ENCODE measurements around the gene C1QTNF6. TPM values are rescaled to one million over a fixed set of nuclear protein-coding genes. Genes with fewer than 3 reads are reported as not detected.
A peak's percentile ranks its signal among the peaks of the same experiment; 100 is the strongest.

C1QTNF6 gene
- total and polyA plus RNA-seq, 10 of the 15 experiments (the other 5 are each of a cell fraction or from before 2014, with no cell fraction given), result 0.16 to 4.1 (median 1.3) TPM

- TF ChIP-seq ZBTB4 (CRISPR knock-in tag; IDR thresholded peaks at IDR 0.05), result no peak
- no peak for TF ChIP-seq USF2 (IDR thresholded peaks at IDR 0.05; ENCODE audit: borderline replicate concordance, low read depth, low read length)
- TF ChIP-seq IKZF2 (IDR thresholded peaks at IDR 0.05), result peak; percentile 94
- no peak for TF ChIP-seq RELA (IDR thresholded peaks at IDR 0.05; ENCODE audit: borderline replicate concordance, partially characterized antibody)
- no peak for TF ChIP-seq SUPT20H (IDR thresholded peaks at IDR 0.05; ENCODE audit: borderline replicate concordance, control insufficient read depth, low read depth, low read length)
- peak; percentile 3 for TF ChIP-seq BACH1 (IDR thresholded peaks at IDR 0.05; ENCODE audit: borderline replicate concordance)
- no peak for TF ChIP-seq MYC (IDR thresholded peaks at IDR 0.05; ENCODE audit: insufficient read depth, insufficient read length, insufficient replicate concordance, low read length, severe bottlenecking)
- no peak for TF ChIP-seq SREBF1 (IDR thresholded peaks at IDR 0.05; ENCODE audit: low read length)
- no peak for TF ChIP-seq ESRRA (IDR thresholded peaks at IDR 0.05; ENCODE audit: low read length)
- no peak for TF ChIP-seq HDAC2 (IDR thresholded peaks at IDR 0.05)
- TF ChIP-seq HDAC6 (IDR thresholded peaks at IDR 0.05; ENCODE audit: unreplicated experiment), result no peak
- peak; percentile 85; the same call in 1 of the 2 replicates for TF ChIP-seq ZBED1 (IDR thresholded peaks at IDR 0.05; ENCODE audit: borderline replicate concordance)
- no peak for TF ChIP-seq ZNF592 (IDR thresholded peaks at IDR 0.05)
- peak; percentile 88 for TF ChIP-seq MTA2 (IDR thresholded peaks at IDR 0.05; ENCODE audit: low read depth)
- no peak for TF ChIP-seq CEBPB (IDR thresholded peaks at IDR 0.05; ENCODE audit: borderline replicate concordance in 1 of 2, low read depth in 2 of 2, low read length in 2 of 2)
- no peak for TF ChIP-seq SIX5 (IDR thresholded peaks at IDR 0.05; ENCODE audit: low read depth, low read length, severe bottlenecking)
- TF ChIP-seq CBX3 (IDR thresholded peaks at IDR 0.05; ENCODE audit: borderline replicate concordance, low read depth), result no peak
- no peak for TF ChIP-seq STAT1 (conservative IDR thresholded peaks at IDR 0.05)
- TF ChIP-seq JUND (IDR thresholded peaks at IDR 0.05; ENCODE audit: low read depth, low read length), result no peak
- no peak for TF ChIP-seq NRF1 (conservative IDR thresholded peaks at IDR 0.05; ENCODE audit: low read depth, low read length)
- no peak for TF ChIP-seq RFX5 (IDR thresholded peaks at IDR 0.05; ENCODE audit: low read depth, low read length)
- no peak for TF ChIP-seq ZNF274 (IDR thresholded peaks at IDR 0.05; ENCODE audit: insufficient read depth, insufficient read length)
- peak; percentile 49; the same call in 1 of the 2 replicates for TF ChIP-seq HDGF (IDR thresholded peaks at IDR 0.05)
These were observed 30.8 kb upstream of the C1QTNF6 start (continued) for GRCh38 chr22:37218771-37219411.

All from GM12878 (cell line).